Naive B cell (primary cell): Measurements from ENCODE around the gene RMC1. TPM values are rescaled to one million over a fixed set of nuclear protein-coding genes. Genes with fewer than 3 reads are reported as not detected.
"Not testable (repeated sequence)": the region's sequence is repeated elsewhere in the genome, so short reads cannot be mapped to it uniquely, and the experiment has no call there.

ENCODE experiments used
- ATAC-seq, 2 donors: fragments of 150-1000 bp; cut with Tn5 transposase; 2 replicates each; pipeline ENCODE4 v1.10.0; 2021; ENCODE audit warnings: low read depth in 2 of 2, mild to moderate bottlenecking in 2 of 2, moderate library complexity in 2 of 2
- DNase-seq: peaks from one replicate; pipeline ENCODE4 v3.0.0; 2022
- H3K27ac Mint-ChIP-seq, 6 donors: one replicate each; pipeline ENCODE4 v1.8.0; 2020 to 2022; ENCODE audit warnings: mild to moderate bottlenecking in 6 of 6, mixed read lengths in 6 of 6, moderate library complexity in 5 of 6, inconsistent platforms in 2 of 6
- H3K27me3 Mint-ChIP-seq, 3 donors: one replicate each; pipeline ENCODE4 v1.8.0; 2021 to 2022; ENCODE audit warnings: mixed read lengths in 3 of 3, mild to moderate bottlenecking in 1 of 3
- H3K36me3 Mint-ChIP-seq, 2 donors: one replicate each; pipeline ENCODE4 v1.8.0; 2020 to 2022; ENCODE audit warnings: mixed read lengths in 2 of 2, inconsistent platforms in 1 of 2, mild to moderate bottlenecking in 1 of 2
- H3K4me1 Mint-ChIP-seq, 3 donors: one replicate each; pipeline ENCODE4 v1.8.0; 2020 to 2022; ENCODE audit warnings: mixed read lengths in 3 of 3, inconsistent platforms in 1 of 3, mild to moderate bottlenecking in 1 of 3, moderate library complexity in 1 of 3
- H3K4me3 Mint-ChIP-seq, 8 donors: one replicate each; pipeline ENCODE4 v1.8.0; 2020 to 2022; ENCODE audit warnings: mild to moderate bottlenecking in 8 of 8, mixed read lengths in 8 of 8, moderate library complexity in 8 of 8, inconsistent platforms in 2 of 8
- H3K9me3 Mint-ChIP-seq, 7 donors: one replicate each; pipeline ENCODE4 v1.8.0; 2020 to 2022; ENCODE audit warnings: mixed read lengths in 7 of 7, mild to moderate bottlenecking in 5 of 7, inconsistent platforms in 2 of 7, moderate library complexity in 1 of 7
- polyA plus RNA-seq, 6 donors: library from polyadenylated mRNA; unstranded; fragments of 300-500 nt; fragmentation: Illumina TruSeq; gene quantifications; one replicate each; pipeline ENCODE4 v1.2.3, GENCODE V29; 2021; ENCODE audit warnings: low read depth in 6 of 6

RMC1 gene
- polyA plus RNA-seq, 6 donors from 2014 or later, result 40.1 to 98.1 (median 88.1) TPM

- ATAC-seq (no peak), DNase-seq (no peak)
- no peaks in the 10 kb centered on the region for H3K9me3 Mint-ChIP-seq
- peaks cover 34 to 92% (median 65%) of the 10 kb centered on the region in 3 donors for H3K4me1 Mint-ChIP-seq
- no peaks in the 10 kb centered on the region for H3K27me3 Mint-ChIP-seq
- H3K4me3 Mint-ChIP-seq, result peak overlapping the region in 3 of 8 donors; percentile 41 to 51 (median 44)
- peaks cover 0 to 22% of the 10 kb centered on the region in 2 donors for H3K36me3 Mint-ChIP-seq
- H3K27ac Mint-ChIP-seq, result peak overlapping the region in 5 of 6 donors; percentile 80 to 95 (median 90)
These were observed 18.6 kb upstream of the RMC1 start for GRCh38 chr18:23484561-23485182.

GRCh38 chr18:23485386-23485785 is 17.9 kb upstream of the RMC1 start:
- no peak for ATAC-seq
- H3K27me3 Mint-ChIP-seq, result no peaks in the 10 kb centered on the region
- peak overlapping the region in 3 of 6 donors; percentile 70 to 95 (median 94) for H3K27ac Mint-ChIP-seq
- peaks cover 0 to 4% (median 0%) of the 10 kb centered on the region in 7 donors for H3K9me3 Mint-ChIP-seq
- H3K4me1 Mint-ChIP-seq, result peaks cover 33 to 92% (median 64%) of the 10 kb centered on the region in 3 donors
- H3K36me3 Mint-ChIP-seq, result peaks cover 5 to 19% of the 10 kb centered on the region in 2 donors
- no peak overlapping the region for H3K4me3 Mint-ChIP-seq
- no peak for DNase-seq

DNA sequence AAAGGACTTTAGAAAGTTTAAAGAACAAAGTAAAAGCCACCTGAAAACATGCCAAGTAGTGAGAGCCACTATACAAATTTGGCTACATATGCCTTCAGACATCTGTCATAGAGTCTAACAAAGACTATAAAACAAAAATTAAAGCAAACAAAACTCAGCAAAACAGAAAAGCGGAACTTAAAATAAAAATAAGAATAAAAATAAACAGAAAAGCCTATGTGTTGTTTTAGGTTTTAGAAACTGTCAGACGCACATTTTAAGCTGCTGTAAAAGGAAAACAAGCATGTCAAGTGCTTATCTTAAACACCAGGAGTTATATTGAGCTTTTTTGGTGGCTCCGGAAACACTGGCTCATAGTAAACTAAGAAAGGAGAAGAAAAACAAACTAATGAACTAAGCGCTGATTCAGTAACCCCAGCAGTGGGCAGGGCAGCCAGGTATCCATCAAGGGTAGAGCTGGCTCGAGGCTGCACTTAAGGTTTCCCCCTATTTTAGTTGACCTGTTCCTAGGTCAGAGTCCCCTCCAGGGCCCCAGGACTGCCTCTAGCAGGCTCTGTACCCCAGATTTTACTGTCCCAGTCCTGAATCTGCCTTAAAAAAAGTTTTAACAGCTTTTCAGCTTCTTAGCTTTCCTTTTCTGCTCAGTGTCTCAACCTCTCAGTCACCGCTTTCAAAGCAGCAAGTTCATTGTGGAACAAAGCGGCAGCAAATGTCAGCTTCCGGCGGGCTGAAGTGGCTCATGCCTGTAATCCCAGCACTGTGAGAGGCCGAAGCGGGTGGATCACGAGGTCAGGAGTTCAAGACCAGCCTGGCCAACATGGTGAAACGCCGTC is 15.4 kb upstream of the RMC1 start:
- peak; percentile 56 for DNase-seq
- H3K9me3 Mint-ChIP-seq, result peaks cover 0 to 5% (median 0%) of the 10 kb centered on the region in 7 donors
- H3K27me3 Mint-ChIP-seq, result no peaks in the 10 kb centered on the region
- peaks cover 12 to 14% of the 10 kb centered on the region in 2 donors for H3K36me3 Mint-ChIP-seq
- peak overlapping the region; percentile 95 to 98 (median 96) for H3K27ac Mint-ChIP-seq
- peaks cover 29 to 86% (median 62%) of the 10 kb centered on the region in 3 donors for H3K4me1 Mint-ChIP-seq
- H3K4me3 Mint-ChIP-seq, result peak overlapping the region; percentile 84 to 96 (median 92)
- peak; percentile 82 to 85 for ATAC-seq

GRCh38 chr18:23489586-23489985 is 13.7 kb upstream of the RMC1 start:
- H3K36me3 Mint-ChIP-seq, result peaks cover 11 to 12% of the 10 kb centered on the region in 2 donors
- peak overlapping the region; percentile 44 to 95 (median 78) for H3K27ac Mint-ChIP-seq
- H3K9me3 Mint-ChIP-seq, result not testable (repeated sequence)

GRCh38 chr18:23493654-23494053 is 9.7 kb upstream of the RMC1 start:
- Mint-ChIP-seq H3K9me3 (peaks cover 0 to 5% (median 2%) of the 10 kb centered on the region in 7 donors), H3K4me1 (peaks cover 35 to 76% (median 56%) of the 10 kb centered on the region in 3 donors), H3K27ac (peak overlapping the region in 3 of 6 donors; percentile 18 to 80 (median 43)), H3K36me3 (peaks cover 12 to 17% of the 10 kb centered on the region in 2 donors), H3K4me3 (no peak overlapping the region), H3K27me3 (no peaks in the 10 kb centered on the region)
- ATAC-seq (no peak), DNase-seq (no peak)

More at GRCh38 chr18:23489586-23489985, 13.7 kb upstream of the RMC1 start:
- H3K27me3 Mint-ChIP-seq, ATAC-seq, DNase-seq: not testable (repeated sequence)
- H3K4me1 Mint-ChIP-seq, result peaks cover 23 to 78% (median 57%) of the 10 kb centered on the region in 3 donors
- H3K4me3 Mint-ChIP-seq, result peak overlapping the region; percentile 80 to 96 (median 88)

GRCh38 chr18:23494992-23495391 is 8.3 kb upstream of the RMC1 start:
- Mint-ChIP-seq H3K9me3 (peaks cover 0 to 5% (median 2%) of the 10 kb centered on the region in 7 donors), H3K36me3 (peaks cover 11 to 17% of the 10 kb centered on the region in 2 donors), H3K4me1 (peaks cover 45 to 81% (median 67%) of the 10 kb centered on the region in 3 donors), H3K4me3 (peak overlapping the region; percentile 59 to 98 (median 94)), H3K27ac (peak overlapping the region in 4 of 6 donors; percentile 39 to 96 (median 86)), H3K27me3 (no peaks in the 10 kb centered on the region)
- DNase-seq (no peak), ATAC-seq (no peak)

DNA sequence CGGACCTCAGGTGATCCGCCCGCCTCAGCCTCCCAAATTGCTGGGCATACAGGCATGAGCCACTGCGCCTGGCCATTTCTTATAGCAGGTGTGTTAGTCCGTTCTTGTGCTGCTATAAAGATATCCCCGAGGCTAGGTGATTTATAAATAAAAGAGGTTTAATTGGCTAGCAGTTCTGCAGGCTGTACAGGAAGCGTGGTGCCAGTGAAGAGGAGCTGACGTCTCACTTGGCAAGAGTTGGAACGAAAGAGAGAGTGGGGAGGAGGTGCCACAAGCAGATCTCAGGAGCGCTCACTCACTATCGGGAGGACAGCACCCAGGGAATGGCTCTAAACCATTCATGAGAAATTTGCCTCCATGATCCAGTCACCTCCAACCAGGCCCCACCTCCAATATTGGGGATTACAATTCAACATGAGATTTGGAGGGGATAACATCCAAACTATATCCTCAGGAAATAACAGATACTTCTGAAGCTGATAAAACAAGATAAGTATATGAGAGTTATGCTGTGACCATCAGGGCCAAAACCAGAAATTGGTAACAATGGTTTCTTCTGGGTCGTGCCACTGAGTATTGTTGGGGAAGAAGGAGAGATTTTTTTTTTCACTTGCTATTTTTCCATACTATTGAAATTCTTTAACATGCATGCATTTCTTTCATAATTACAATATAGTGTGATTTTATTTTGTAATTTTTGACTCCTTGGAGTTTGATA is 7.4 kb upstream of the RMC1 start:
- H3K27ac Mint-ChIP-seq, result peak overlapping the region; percentile 81 to 96 (median 93)
- H3K4me1 Mint-ChIP-seq, result peaks cover 43 to 76% (median 62%) of the 10 kb centered on the region in 3 donors
- peaks cover 0 to 2% (median 0%) of the 10 kb centered on the region in 7 donors for H3K9me3 Mint-ChIP-seq

DNA sequence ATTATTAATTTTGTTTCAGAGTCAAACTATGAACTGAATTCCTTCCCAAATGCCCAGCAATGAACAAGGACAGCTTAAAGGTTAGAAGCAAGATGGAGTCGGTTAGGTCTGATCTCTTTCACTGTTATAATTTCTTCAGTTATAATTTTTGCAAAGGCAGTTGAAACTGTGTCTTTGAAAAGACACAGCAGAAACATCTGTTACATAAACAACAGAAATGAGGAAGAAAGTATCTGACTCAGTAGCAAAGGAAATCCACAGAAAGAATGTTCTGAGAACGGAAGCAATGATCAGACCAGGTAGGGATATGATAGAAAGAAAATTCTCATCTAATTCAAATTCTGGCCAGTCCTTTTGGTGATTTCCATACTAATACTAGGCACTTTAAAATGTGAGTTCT is 5.2 kb upstream of the RMC1 start:
- Mint-ChIP-seq H3K4me3 (peak overlapping the region; percentile 41 to 96 (median 89)), H3K27me3 (no peaks in the 10 kb centered on the region), H3K9me3 (peaks cover 0 to 2% (median 0%) of the 10 kb centered on the region in 7 donors), H3K36me3 (peaks cover 0 to 6% of the 10 kb centered on the region in 2 donors), H3K4me1 (peaks cover 50 to 80% (median 79%) of the 10 kb centered on the region in 3 donors), H3K27ac (peak overlapping the region; percentile 81 to 95 (median 93))
- ATAC-seq (peak; percentile 6 to 16), DNase-seq (no peak)

More for the DNA sequence above, 7.4 kb upstream of the RMC1 start:
- DNase-seq, result peak; percentile 37
- peak in 1 of 2 donors; percentile 45 for ATAC-seq
- Mint-ChIP-seq H3K4me3 (peak overlapping the region; percentile 59 to 98 (median 94)), H3K27me3 (no peaks in the 10 kb centered on the region), H3K36me3 (peaks cover 2 to 11% of the 10 kb centered on the region in 2 donors)

- Mint-ChIP-seq H3K27me3 (no peaks in the 10 kb centered on the region), H3K9me3 (no peaks in the 10 kb centered on the region), H3K27ac (peak overlapping the region; percentile 56 to 97 (median 93)), H3K36me3 (peaks cover 0 to 6% of the 10 kb centered on the region in 2 donors), H3K4me1 (peaks cover 50 to 76% (median 76%) of the 10 kb centered on the region in 3 donors), H3K4me3 (peak overlapping the region; percentile 41 to 96 (median 89))
- peak; percentile 37 for ATAC-seq
- peak; percentile 72 for DNase-seq
These were observed 4.4 kb upstream of the RMC1 start for GRCh38 chr18:23498877-23499276.

GRCh38 chr18:23499291-23499781 is 4.0 kb upstream of the RMC1 start:
- H3K9me3 Mint-ChIP-seq, result no peaks in the 10 kb centered on the region
- peak overlapping the region; percentile 56 to 97 (median 94) for H3K27ac Mint-ChIP-seq
- no peaks in the 10 kb centered on the region for H3K27me3 Mint-ChIP-seq
- ATAC-seq (no peak), DNase-seq (peak; percentile 38)
- H3K4me3 Mint-ChIP-seq, result peak overlapping the region; percentile 41 to 96 (median 89)
- peaks cover 0 to 6% of the 10 kb centered on the region in 2 donors for H3K36me3 Mint-ChIP-seq
- H3K4me1 Mint-ChIP-seq, result peaks cover 50 to 79% (median 77%) of the 10 kb centered on the region in 3 donors

GRCh38 chr18:23501626-23502025 is 1.7 kb upstream of the RMC1 start:
- Mint-ChIP-seq H3K4me3 (peak overlapping the region in 7 of 8 donors; percentile 26 to 96 (median 72)), H3K36me3 (peaks cover 0 to 8% of the 10 kb centered on the region in 2 donors), H3K4me1 (peaks cover 47 to 79% (median 72%) of the 10 kb centered on the region in 3 donors), H3K27ac (peak overlapping the region in 5 of 6 donors; percentile 3 to 91 (median 73)), H3K9me3 (no peaks in the 10 kb centered on the region), H3K27me3 (no peaks in the 10 kb centered on the region)
- DNase-seq (no peak), ATAC-seq (no peak)

GRCh38 chr18:23502516-23503037 is 734 bp upstream of the RMC1 start:
- H3K4me3 Mint-ChIP-seq, result peak overlapping the region; percentile 83 to 97 (median 94)
- peak overlapping the region; percentile 91 to 99 (median 97) for H3K27ac Mint-ChIP-seq
- H3K27me3 Mint-ChIP-seq, result no peaks in the 10 kb centered on the region
- DNase-seq, result no peak
- peaks cover 44 to 78% (median 70%) of the 10 kb centered on the region in 3 donors for H3K4me1 Mint-ChIP-seq
- peaks cover 0 to 8% of the 10 kb centered on the region in 2 donors for H3K36me3 Mint-ChIP-seq
- H3K9me3 Mint-ChIP-seq, result no peaks in the 10 kb centered on the region
- ATAC-seq, result no peak
